ENCODE measurements around the gene DNPEP.
"Not testable (repeated sequence)": the region's sequence is repeated elsewhere in the genome, so short reads cannot be mapped to it uniquely, and the experiment has no call there.

The DNPEP gene

DNA sequence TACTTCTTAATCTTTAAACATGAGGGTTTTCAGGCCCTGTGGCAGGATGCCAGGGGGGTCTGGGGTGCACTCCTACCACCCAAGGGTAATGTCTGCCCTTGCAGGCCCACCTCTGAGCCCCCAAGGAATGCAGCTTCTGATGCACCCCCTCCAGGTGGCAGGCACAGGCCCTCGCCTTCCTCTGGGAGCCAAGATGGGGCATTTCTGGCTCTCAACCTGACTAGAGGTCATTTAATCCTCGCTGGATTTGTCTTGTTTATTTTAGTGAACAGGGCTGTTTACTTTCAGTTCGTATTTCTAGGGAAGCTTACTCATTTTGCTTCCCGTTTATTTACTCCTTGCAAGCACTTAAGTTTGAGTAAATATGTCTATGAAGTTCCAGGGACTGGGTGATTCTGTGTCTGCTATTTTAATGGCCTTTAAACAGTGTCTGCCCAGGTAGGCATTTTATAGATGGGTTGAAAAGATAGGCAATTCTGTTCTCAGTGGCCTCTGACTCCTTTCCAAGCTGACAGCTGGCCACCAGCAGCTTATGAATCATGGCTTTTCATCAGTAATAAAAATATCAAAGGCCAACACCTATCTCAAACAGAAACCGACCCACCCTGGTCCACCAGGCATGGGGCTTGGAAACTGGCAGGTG, 11.1 kb upstream of the DNPEP start:
- no peak for DNase-seq

DNA sequence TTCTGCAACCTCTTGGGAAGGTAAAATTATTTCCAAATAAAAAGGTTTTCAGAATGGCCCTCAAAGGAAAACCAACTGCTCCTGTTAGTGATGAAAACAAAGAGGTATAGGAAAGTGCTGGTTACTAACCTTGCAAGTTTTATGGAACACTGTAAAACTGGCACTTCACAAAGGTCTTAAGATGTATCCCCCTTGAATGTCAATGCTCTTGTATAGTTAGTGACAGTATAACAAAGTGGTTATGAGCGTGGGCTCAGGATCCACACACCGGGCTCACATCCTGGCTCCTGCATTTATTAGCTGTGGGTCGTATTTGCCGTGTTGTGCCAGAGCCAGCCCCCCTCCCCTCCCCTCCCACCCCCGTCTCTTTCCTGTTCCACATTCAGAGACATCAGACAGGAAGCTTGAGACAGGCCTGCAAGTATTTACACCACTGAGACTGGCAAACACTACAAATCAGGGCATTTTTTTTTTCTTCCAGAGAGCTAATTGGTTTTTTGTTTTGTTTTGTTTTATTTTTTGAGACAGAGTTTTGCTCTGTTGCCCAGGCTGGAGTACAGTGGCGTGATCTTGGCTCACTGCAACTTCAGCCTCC, 9.2 kb upstream of the DNPEP start:
- DNase-seq = no peak

DNA sequence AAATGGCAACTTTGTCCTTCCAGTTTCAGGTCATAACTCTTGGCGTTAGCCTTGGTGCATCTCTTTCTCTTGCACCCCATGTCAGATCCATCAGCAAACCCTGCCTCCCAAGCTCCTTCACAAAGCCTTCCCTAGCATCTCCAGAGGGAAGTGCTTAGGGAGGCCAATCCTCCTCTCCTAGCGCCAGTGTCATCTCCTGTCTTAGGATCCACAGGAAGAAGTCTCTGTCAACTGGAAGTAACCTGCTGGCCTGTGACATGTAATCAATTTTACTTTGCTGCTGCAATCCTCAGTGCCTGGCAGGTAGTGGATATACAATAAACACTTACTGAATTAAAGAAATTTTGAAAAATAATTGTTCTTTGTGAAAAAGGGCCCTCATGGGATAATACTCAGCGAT, 7.9 kb upstream of the DNPEP start:
- DNase-seq = no peak

- DNase-seq = not testable (repeated sequence)
Observed at GRCh38 chr2:219395056-219395455, 7.3 kb upstream of the DNPEP start.

DNA sequence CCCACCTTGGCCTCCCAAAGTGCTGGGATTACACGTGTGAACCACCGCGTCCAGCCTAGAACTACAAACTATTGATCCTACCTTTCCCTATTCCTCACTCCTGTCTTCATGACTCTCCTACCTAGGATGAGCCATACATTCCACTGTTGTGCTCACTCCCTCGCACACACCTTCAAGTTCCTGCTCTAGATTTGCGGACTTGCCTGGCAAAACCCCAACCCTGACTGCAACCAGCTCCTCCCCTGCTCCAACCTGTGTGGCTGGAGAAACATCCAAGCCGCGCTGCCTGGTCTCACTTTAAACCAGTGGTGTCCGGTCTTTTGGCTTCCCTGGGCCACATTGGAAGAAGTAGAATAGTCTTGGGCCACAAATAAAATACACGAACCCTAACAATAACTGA, 5.0 kb upstream of the DNPEP start:
- DNase-seq = no peak

GRCh38 chr2:219388907-219389156, 1.1 kb upstream of the DNPEP start:
- DNase-seq = no peak

DNA sequence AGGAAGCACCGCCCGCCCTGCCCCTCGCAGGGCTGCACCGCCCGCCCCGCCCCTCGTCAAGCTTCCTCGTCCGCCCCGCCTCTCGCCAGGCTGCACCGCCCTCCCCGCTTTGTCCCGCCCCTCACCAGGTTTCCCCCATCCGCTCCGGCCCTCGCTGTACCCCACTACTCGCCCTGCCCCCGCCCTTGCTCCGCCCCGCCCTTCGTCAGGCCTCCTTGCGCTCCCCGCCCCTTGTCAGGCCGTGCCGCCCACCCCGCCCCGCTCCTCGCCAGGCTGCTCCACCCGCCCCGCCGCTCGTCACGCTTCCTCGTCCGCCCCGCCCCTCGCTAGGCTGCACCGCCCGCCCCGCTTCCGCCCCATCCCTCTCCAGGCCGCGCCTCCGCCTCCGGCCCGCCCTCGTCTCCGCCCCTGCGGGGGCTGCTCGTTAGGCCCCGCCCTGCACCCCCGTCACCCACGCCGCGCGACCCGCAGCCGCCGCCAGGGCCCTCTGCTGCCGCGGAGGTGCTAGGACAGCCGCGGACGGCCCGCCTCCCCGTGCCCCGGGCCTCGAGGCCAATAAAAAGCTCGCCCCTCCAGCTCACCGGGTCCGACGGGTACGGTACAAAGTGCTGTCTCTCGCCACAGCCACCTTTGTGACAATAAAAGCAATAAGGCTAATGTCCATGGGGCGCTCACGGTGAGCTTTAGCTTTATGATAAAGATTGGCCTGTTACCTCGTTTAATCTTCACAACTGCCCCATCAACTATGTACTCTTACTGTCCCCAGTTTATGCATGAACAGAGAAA, 602 bp upstream of the DNPEP start:
- DNase-seq = peak; percentile 94 to 99

GRCh38 chr2:219386532-219387280, 1.0 kb downstream of the DNPEP start:
- DNase-seq = no peak

DNA sequence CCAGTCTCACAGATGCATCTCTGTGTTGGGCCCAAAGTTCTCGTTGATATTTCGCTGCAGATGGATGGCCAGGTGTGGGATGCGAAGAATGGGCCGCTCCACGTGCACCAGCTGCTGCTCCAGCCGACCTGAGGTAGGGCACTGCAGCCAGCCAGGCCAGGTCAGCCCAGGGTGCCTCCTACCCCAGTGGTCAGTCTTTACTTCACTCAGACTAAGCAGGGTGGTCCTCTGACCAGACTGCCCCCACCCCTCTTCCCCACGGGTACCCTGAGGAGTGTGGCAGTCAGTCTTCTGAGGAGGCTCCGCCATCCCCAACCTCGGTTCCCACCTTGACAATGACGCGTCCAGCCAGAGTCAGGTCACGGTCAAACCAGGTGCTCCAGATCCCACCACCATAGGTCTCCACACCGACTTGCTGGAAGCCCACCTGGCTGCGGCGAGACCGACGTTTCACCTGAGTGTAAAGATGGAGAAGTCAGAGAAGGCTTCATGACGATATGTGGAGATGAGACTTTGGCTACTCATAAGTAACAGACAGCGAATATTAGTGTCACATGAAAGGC, 1.7 kb downstream of the DNPEP start:
- no peak for DNase-seq

DNA sequence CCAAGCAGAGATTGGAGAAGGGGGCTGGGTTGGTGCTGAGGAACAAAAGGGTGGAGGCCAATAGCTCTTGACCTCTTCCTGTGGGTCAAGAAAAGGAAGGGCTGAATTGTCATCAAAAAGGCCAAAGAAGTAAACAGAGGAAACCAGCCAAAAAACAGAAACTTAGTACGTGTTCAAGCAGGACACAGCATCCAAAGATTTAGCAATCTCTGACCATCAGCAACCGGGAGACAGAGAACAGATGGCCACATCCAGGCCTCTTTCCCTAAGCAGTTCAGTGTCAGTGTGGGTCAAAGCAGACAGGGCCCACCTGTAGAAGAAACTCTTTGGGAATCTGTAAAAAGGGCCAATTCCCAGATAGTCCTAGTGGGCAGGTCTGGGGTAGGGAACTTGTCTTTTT, 2.9 kb downstream of the DNPEP start:
- no peak for DNase-seq

GRCh38 chr2:219384083-219384713, 3.5 kb downstream of the DNPEP start:
- no peak for DNase-seq

DNA sequence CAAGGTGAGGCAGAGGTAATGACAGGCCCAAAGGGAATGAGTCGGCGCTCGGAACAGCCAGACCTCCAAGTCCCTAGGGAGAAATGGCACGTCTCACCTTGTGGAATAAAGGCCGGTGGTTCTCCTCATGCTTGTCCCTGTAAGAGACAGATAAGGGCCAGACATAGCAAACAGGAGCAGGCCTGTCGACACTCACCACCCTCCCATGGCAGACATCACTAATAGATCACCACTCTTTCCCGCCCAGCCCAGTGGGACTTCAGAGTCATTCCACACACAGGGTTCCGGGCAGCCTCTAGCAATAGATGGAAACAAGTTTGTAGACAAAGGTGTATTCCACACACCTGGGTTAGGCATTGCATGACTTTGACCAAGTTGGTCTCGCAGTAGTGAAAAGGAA, 6.3 kb downstream of the DNPEP start:
- no peak for DNase-seq

DNA sequence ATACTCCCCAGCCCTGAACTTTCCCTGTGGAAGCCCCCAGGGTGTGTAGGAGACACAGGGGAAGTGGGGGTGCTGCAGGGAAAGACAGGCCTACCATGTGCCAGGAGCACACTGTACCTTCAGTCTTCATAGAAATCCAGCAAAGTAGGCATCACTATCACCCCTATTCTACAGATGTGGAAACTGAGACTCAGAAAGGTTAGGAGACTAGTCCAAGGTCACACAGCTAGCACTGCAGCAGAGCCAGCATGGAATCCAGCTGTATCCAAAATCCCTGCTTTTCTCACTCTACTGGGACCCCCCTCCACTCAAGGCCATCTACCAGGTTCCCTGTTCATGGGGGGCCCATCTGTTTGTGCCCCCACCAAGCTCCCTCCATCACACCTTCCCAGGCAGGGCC, 6.8 kb downstream of the DNPEP start:
- DNase-seq = no peak

- no peak for DNase-seq
Observed at GRCh38 chr2:219378163-219378851, 9.4 kb downstream of the DNPEP start.

GRCh38 chr2:219369447-219369861, 18.3 kb downstream of the DNPEP start:
- no peak for DNase-seq

DNA sequence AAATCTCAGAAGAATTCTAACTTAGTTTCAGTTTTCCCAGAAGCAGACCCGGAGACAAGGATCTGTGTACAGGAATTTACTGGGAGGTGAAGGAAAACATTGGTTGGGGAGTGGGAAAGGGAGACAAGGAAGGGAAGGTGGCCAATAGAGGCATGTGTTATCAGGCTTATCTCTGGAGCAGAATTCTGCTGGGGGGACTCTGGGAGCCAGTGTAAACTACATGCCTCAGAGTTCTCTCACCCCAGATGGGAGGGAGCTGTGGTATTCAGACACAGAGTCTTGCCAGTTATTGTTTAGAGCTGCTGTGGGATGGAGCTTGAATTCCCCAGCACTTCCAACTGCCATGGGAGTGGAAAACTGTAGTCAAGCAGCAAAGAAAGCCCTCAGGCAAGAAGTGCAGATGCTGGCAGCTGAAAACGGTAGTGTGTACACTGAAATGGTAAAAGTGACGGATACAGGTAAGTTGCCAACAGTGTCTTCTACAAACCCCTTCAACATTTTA, 19.0 kb downstream of the DNPEP start:
- no peak for DNase-seq

- DNase-seq = peak in 1 of 2 donors; percentile 26
Observed at GRCh38 chr2:219362524-219363164, 25.1 kb downstream of the DNPEP start.

DNA sequence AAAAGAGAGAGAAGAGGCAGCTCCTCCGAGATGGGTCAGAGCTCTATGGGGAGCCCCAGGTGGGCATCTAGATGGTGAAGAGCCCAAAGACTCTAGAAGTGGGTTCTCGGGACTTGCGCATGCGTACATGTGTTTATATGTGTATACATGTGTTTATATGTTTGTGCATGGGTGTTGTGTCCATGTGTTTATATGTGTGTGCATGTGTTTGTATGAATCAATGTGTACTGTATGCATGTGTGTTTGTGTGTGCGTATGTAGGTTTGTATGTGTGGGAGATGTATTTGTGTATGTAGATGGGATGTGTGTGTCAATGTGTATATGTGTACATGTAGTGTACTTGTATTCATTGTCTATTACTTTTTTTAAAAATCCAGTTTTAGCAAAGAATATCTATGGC, 25.6 kb downstream of the DNPEP start:
- DNase-seq = no peak

DNA sequence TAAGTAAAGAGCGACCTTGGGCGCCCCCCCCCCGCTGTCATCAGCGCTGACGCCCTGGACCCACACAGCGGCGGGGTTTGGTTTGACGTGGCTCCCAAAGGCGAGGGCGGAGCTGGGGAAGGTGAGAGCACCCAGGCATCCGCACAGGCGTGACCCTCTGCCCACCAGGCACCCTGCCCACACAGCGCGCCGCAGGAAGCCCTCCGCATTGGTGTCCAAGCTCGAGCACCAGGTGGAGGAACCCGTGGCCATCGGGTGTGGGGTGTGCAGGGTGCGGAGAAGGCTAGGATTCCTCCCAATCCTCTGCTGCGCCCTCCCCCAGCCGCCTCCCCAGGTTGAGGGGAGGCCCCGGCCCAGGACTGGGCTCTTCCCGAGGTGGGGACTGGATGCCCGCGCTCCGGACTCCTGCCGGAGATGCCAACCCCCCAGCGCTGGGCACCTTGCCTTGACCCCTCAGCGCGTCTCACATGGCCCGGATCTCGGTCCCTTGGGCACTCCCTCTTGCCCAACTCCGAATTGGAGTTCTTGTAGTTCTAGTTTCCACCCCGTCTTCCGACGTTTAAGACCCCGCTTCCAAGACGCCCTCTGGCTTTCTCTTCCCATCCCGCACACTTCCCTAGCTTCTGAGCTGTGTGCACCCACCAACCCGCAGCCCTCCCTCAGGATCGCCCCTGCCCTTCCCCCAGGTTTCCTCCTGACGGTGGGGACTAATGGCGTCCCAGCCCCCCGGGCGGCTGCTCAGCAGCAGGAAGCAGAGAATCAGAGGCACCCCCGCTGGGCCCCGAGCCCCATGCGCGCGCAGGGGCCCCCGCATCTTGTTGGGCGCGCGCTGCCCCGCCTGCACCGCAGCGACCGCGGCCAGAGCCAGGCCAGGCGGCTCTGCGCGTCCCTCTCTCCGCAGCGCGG, 29.3 kb downstream of the DNPEP start:
- no peak for DNase-seq

- no peak for DNase-seq
Observed at GRCh38 chr2:219356834-219357233, 30.9 kb downstream of the DNPEP start.

DNA sequence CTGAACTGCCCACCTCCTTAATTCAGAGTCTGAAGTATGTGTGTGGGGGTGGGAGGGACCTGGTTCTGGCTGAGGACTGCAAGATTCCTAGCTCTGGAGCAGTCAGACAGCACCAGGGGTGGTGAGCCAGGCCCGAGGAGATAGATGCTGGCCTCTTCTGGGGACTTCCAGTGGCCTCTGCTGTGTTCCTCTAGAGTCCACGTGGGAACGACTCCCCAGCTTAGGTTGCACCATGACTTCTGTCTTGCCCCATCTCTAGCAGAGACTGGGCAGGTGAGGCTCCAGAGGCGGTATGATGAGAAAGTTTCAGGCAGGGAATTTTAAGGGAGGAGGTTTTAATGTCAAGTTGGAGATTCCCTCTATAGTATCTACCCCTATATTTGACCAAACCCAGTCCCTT, 33.1 kb downstream of the DNPEP start:
- DNase-seq = no peak

All from bone marrow (tissue), 2 donors.